GM20431 (cell line): Measurements from ENCODE around the gene ZNF684.
"Not testable (repeated sequence)": the region's sequence is repeated elsewhere in the genome, so short reads cannot be mapped to it uniquely, and the experiment has no call there.

Experiments
- in situ Hi-C: fragments of 300-500 bp; cut with MseI, MboI; formaldehyde crosslinking; loops from one replicate; pipeline ENCODE4 v1.15.0; 2020; ENCODE audit warnings: low sequenced_read_pairs; ENCODE audit not compliant: unreplicated experiment

Gene ZNF684

GRCh38 chr1:40531381-40532061 lies at the start of gene ZNF684:
TSS of gene ZNF684 (plus strand) at chr1:40531637. CDS start at chr1:40533167, 1,530 bp downstream.
- in situ Hi-C loops, result no loop called here

DNA sequence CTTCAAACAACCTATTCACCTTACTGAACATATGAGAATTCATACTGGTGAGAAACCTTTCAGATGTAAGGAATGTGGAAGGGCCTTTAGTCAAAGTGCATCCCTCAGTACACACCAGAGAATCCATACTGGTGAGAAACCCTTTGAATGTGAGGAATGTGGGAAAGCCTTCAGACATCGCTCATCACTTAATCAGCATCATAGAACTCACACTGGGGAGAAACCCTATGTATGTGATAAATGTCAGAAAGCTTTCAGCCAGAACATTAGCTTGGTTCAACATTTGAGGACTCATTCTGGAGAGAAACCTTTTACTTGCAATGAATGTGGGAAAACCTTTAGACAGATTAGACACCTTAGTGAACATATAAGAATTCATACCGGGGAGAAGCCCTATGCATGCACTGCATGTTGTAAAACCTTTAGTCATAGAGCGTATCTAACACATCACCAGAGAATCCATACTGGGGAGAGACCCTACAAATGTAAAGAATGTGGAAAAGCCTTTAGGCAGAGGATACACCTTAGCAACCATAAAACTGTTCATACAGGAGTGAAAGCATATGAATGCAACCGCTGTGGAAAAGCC lies 36.0 kb upstream of the ZNF684 start:
- in situ Hi-C loops, result no loop called here

DNA sequence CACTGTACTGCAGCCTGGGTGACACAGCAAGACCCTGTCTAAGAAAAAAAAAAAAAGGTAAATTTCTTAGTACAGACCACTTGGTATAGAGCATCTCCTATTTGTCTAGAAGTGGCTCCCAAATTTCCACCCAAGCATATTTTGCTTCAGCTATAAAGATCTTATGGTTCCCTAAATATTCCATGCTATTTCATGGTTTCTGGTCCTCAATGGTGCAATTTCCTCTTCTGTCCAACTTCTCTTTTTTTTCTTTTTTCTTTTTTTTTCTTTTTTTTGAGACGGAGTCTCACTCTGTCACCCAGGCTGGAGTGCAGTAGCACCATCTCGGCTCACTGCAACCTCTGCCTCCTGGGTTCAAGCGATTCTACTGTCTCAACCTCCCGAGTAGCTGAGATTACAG lies 28.8 kb upstream of the ZNF684 start:
- in situ Hi-C loops, result not testable (repeated sequence)

GRCh38 chr1:40507973-40508372 lies 23.5 kb upstream of the ZNF684 start:
- in situ Hi-C loops, result no loop called here

DNA sequence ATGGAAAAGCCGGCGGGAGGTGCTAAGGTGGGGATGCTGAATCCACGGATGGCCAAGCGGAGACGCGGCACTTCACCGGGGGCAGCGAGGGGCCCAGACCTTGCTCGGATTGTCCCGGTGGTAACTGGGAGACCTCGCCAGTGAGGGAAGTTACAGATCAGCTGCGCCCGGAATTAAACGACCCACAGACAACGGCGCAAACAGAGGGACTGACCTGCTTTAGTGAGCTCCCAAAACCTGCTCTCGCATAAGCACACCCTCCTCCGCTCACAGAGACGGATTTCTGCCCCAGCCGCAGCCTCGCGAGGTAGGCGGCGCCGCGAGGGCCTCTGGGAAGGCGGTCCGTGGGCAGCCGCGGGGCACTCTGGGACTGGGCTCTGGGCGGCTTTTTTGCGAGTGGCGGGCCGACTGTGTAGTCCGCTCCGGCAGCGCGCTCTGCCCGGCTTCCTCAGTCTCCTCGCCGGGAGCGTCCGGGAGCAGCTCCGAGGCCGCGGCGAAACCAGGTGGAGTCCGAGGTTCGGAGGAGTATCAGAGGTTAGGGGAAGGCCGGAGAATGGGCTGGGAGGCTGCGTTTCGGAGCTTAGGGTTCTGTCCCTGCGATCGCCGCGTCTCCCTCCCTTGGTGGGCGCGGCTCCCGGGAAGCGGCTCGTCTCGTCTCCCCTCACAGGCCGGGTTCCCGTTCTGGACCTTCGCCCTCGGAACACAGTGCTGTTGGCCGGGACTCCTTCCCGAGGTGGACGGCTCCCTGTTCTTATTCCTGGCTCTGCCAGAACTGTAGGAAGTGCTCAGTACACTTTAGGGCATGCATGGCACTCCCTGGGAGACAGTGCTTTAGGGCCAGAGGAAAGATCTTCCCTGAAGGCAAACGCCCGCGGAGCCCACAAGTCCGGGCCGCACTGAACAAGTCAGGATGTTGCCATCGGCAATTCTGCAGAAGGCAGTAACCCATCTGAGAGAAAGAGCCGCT lies 22.8 kb upstream of the ZNF684 start, which contains the start of gene EXO5:
EXO5 (plus strand) TSS at position 393 of the 967 bp plus-strand sequence. CDS start 5,778 bp downstream, outside the sequence.
- in situ Hi-C loops, result no loop called here

- in situ Hi-C loops, result no loop called here
Measured at GRCh38 chr1:40519517-40519916, 11.9 kb upstream of the ZNF684 start.

GRCh38 chr1:40530735-40531380 lies 579 bp upstream of the ZNF684 start:
- in situ Hi-C loops, result no loop called here

- in situ Hi-C loops, result no loop called here
Measured at GRCh38 chr1:40532062-40532389, 589 bp downstream of the ZNF684 start.

DNA sequence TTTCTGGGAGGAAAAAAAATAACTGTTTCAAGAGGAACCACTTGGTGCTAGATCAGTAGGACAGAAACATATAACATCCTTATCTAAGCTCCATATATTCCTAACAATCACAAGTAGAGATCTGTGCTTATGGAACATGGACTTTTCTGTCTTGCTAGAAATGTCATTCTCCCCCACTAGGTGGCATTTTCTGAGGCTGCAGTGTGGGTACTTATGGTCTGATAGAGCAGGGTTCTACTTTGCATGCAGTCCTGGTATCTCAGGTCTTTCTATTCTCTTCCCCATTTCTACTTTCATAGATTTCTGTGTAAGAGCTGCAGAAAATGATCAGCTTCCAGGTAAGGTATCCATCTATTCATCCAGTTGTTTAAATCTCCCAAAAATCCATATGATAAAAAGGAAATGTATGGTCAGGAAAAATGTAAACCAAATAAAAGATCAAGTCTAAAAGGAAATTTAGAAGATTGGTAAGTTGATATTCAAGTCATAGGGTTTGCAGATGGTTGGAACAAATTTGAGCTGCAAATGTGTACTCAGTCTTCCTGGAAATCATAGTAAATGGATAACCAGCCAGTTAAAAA lies 1.5 kb downstream of the ZNF684 start:
- in situ Hi-C loops, result no loop called here

GRCh38 chr1:40534589-40534988 lies 3.2 kb downstream of the ZNF684 start:
- in situ Hi-C loops, result no loop called here

- in situ Hi-C loops, result no loop called here
Measured at GRCh38 chr1:40535732-40536131, 4.3 kb downstream of the ZNF684 start.

- in situ Hi-C loops, result no loop called here
Measured at GRCh38 chr1:40539338-40539737, 7.9 kb downstream of the ZNF684 start.

DNA sequence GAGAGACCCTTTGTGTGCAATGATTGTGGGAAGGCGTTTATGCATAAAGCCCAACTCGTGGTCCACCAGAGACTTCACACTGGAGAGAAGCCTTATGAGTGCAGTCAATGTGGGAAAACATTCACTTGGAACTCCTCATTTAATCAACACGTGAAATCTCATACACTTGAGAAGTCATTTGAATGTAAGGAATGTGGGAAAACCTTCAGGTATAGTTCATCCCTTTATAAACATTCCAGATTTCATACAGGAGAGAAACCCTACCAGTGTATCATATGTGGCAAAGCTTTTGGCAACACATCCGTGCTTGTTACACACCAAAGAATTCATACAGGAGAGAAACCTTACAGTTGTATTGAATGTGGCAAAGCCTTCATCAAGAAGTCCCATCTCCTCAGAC lies 15.5 kb downstream of the ZNF684 start:
- in situ Hi-C loops, result no loop called here

DNA sequence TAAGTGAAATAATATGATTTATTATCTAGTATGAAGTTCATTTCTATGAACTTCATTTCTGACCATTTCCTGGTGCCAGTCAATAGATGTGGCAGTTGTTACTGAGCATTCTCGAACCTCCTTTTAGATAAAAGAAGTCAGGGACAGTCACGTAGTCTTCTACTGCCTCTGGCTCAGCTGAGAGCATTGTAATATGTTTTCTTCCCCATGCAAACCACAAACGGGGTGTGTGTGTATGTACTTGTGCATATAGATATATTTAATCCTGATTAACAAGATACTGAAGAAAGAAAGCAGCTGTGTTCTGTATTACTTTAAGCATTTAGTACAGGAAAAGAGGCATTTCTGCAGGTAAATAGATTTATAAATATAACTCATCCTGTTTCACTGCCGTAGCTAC lies 21.6 kb downstream of the ZNF684 start:
- in situ Hi-C loops, result no loop called here

DNA sequence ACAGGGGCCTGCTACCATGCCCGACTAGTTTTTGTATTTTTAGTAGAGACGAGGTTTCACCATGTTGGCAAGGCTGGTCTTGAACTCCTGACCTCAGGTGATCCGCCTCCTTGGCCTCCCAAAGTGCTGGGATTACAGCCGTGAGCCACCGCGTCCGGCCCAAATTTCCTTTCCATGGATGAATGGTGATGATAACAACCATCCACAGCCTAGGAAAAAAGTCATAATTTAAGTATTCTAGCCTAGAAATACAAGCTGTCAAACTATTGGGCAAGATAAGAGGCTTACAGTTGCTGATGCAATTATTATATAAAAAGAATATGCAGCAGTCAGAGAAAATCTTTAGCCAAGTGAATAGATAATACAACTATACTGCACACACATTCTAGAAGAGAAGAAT lies 23.4 kb downstream of the ZNF684 start:
- in situ Hi-C loops, result not testable (repeated sequence)

DNA sequence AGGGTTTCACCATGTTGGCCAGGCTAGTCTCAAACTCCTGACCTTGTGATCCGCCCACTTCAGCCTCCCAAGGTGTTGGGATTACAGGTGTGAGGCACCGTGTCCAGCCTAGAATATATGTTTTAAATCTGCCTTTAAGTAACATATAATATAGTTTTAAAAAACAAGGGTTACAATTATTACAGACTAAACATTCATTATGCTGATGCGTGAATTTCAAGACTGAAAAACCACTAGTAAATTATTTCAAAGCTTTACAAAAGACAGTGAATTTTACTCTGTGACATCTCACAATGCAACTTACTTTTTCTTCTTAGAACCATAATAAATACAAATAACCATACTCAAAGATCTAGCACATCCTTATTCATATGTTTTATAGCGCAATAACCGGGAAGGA lies 24.7 kb downstream of the ZNF684 start:
- in situ Hi-C loops, result no loop called here

DNA sequence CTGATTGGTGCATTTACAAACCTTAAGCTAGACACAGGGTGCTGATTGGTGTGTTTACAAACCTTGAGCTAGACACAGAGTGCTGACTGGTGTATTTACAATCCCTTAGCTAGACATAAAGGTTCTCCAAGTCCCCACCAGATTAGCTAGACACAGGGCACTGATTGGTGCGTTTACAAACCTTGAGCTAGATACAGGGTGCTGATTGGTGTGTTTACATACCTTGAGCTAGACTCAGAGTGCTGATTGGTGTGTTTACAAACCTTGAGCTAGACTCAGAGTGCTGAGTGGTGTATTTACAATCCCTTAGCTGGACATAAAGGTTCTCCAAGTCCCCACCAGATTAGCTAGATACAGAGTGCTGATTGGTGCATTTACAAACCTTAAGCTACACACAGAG lies 26.8 kb downstream of the ZNF684 start:
- in situ Hi-C loops, result not testable (repeated sequence)

DNA sequence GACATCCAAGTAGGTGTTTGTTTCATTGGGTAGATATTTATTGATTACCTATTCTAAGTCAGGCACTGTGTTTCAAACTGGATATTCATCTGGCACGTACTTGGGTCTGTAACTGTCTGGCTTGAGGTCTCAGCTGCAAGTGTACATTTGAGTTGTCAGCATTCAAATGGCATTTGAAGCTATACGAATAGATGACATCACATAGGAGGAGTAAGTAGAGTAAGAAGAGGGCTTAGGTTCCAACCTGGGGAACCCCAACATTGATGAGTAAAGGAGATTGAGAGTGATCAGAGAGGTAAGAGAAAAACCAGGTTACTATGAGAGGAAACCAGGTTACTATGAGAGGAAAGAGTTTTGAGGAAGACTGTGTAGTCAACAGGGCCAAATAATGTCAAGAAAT lies 30.7 kb downstream of the ZNF684 start:
- in situ Hi-C loops, result no loop called here

DNA sequence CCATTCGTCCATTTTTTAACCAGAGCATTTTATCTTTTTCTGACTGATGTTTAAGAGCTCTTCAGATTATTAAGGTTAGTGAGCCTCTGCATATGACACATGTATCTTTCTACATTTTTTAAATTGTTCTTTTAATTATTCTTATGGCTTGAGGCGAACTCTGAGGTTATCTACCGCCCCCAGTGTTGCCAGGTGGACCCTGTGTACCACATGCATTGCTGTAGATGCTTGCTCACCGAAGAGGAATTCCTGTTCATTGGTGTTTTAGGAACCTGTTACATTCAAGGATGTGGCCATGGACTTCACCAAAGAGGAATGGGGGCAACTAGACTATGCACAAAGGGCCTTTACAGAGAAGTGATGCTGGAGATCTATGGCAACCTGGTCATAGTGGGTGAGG lies 31.8 kb downstream of the ZNF684 start:
- in situ Hi-C loops, result no loop called here

DNA sequence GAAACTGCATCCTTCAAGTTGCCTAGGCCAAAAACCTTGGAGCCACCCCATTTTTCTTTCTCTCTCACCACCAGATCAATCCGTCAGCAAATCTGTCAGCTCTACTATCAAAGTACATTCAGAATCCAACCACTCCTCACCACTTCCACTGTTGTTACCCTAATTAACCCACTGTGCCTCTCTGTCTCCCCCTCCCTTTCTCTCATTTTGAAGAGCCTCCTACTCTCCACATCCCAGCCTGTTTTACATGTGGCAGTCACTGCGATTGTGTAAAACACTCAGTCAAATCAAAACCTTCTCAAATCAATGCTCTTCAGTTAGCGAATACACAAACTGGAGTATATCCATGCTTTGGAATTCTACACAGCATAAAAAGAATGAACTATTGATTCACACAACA lies 33.1 kb downstream of the ZNF684 start:
- in situ Hi-C loops, result no loop called here
